MM.1S (cell line): ENCODE measurements around the gene ARHGEF10L.

Experiments used
- DNase-seq: peaks from one replicate; pipeline ENCODE4 v3.0.0-alpha.2; 2015
- H2AFZ ChIP-seq: fragments of 300-600 bp; sonication (generic); 2 replicates; pipeline ENCODE4 v1.6.0; 2016; ENCODE audit warnings: antibody characterized with exemption, low read length
- H3F3A ChIP-seq: fragments of 300-600 bp; sonication (generic); 2 replicates; pipeline ENCODE4 v1.6.1; 2016; ENCODE audit warnings: mild to moderate bottlenecking, antibody characterized with exemption, low read length, moderate library complexity, mixed read lengths; ENCODE audit not compliant: insufficient read depth
- H3K27ac ChIP-seq: fragments of 300-600 bp; sonication (generic); 2 replicates; pipeline ENCODE4 v1.5.1; 2016; ENCODE audit warnings: mild to moderate bottlenecking, low read length
- H3K27me3 ChIP-seq: fragments of 300-600 bp; sonication (generic); replicated peaks from 2 replicates; pipeline ENCODE4 v1.6.0; 2016; ENCODE audit warnings: low read length; ENCODE audit not compliant: insufficient read depth
- H3K36me3 ChIP-seq: fragments of 300-600 bp; sonication (generic); replicated peaks from 2 replicates; pipeline ENCODE4 v1.6.1; 2016; ENCODE audit warnings: mild to moderate bottlenecking, low read length, mixed read lengths; ENCODE audit not compliant: insufficient read depth
- H3K4me1 ChIP-seq: fragments of 300-600 bp; sonication (generic); 2 replicates; pipeline ENCODE4 v1.6.1; 2016; ENCODE audit warnings: low read length, mixed read lengths
- H3K4me2 ChIP-seq: fragments of 300-600 bp; sonication (generic); 2 replicates; pipeline ENCODE4 v1.6.0; 2016; ENCODE audit warnings: low read depth, low read length
- H3K4me3 ChIP-seq: fragments of 300-600 bp; sonication (generic); 2 replicates; pipeline ENCODE4 v1.5.1; 2016; ENCODE audit warnings: low read length, mixed read lengths
- H3K79me2 ChIP-seq: fragments of 300-600 bp; sonication (generic); 2 replicates; pipeline ENCODE4 v1.6.1; 2016; ENCODE audit warnings: mixed run types, low read length, mixed read lengths
- H3K9ac ChIP-seq: fragments of 300-600 bp; sonication (generic); 2 replicates; pipeline ENCODE4 v1.6.1; 2016; ENCODE audit warnings: low read length, mixed read lengths
- H3K9me2 ChIP-seq: fragments of 300-600 bp; sonication (generic); replicated peaks from 2 replicates; pipeline ENCODE4 v1.6.1; 2016; ENCODE audit warnings: mild to moderate bottlenecking, low read length, mixed read lengths; ENCODE audit not compliant: insufficient read depth
- H3K9me3 ChIP-seq: fragments of 300-600 bp; sonication (generic); replicated peaks from 2 replicates; pipeline ENCODE4 v1.6.1; 2016; ENCODE audit warnings: mild to moderate bottlenecking, low read length, mixed read lengths; ENCODE audit not compliant: insufficient read depth
- H4K20me1 ChIP-seq: fragments of 300-600 bp; sonication (generic); 2 replicates; pipeline ENCODE4 v1.6.1; 2016; ENCODE audit warnings: mild to moderate bottlenecking, low read length, moderate library complexity, mixed read lengths; ENCODE audit not compliant: insufficient read depth
- CTCF ChIP-seq: fragments of 300-600 bp; sonication (generic); IDR thresholded peaks from 2 replicates; pipeline ENCODE4 v1.5.1; 2016; ENCODE audit warnings: antibody characterized with exemption, low read length, mixed read lengths
- EZH2 ChIP-seq: fragments of 300-600 bp; sonication (generic); optimal IDR thresholded peaks from 2 replicates; pipeline ENCODE3; 2017; ENCODE audit warnings: low read depth, mild to moderate bottlenecking, antibody characterized with exemption, low read length, mixed read lengths
- EZH2phosphoT487 ChIP-seq: fragments of 300-600 bp; sonication (generic); IDR thresholded peaks from 2 replicates; pipeline ENCODE4 v1.6.1; 2018; ENCODE audit warnings: antibody characterized with exemption, low read length

ARHGEF10L gene

GRCh38 chr1:17653276-17653675, 113.8 kb downstream of the ARHGEF10L start:
- H3K27me3 ChIP-seq = peaks cover 71% of the 10 kb centered on the region
- H3K9ac ChIP-seq = no peak overlapping the region
- no peak overlapping the region for H3K4me2 ChIP-seq
- H4K20me1 ChIP-seq = no peaks in the 10 kb centered on the region
- no peaks in the 10 kb centered on the region for H3K9me2 ChIP-seq
- no peak overlapping the region for H3K27ac ChIP-seq
- no peaks in the 10 kb centered on the region for H3K79me2 ChIP-seq
- H3F3A ChIP-seq = no peaks in the 10 kb centered on the region
- no peak overlapping the region for H2AFZ ChIP-seq
- TF ChIP-seq EZH2 (no peak), EZH2phosphoT487 (no peak), CTCF (no peak)
- no peak for DNase-seq
- H3K4me1 ChIP-seq = no peaks in the 10 kb centered on the region
- H3K9me3 ChIP-seq = no peaks in the 10 kb centered on the region
- no peak overlapping the region for H3K4me3 ChIP-seq
- H3K36me3 ChIP-seq = no peaks in the 10 kb centered on the region

GRCh38 chr1:17653728-17654351, 114.3 kb downstream of the ARHGEF10L start:
- no peak overlapping the region for H3K4me3 ChIP-seq
- no peaks in the 10 kb centered on the region for H3K36me3 ChIP-seq
- H4K20me1 ChIP-seq = no peaks in the 10 kb centered on the region
- H3K9me3 ChIP-seq = no peaks in the 10 kb centered on the region
- H2AFZ ChIP-seq = no peak overlapping the region
- H3K9ac ChIP-seq = no peak overlapping the region
- peaks cover 71% of the 10 kb centered on the region for H3K27me3 ChIP-seq
- H3K4me1 ChIP-seq = no peaks in the 10 kb centered on the region
- peak; percentile 28 for DNase-seq
- no peaks in the 10 kb centered on the region for H3K79me2 ChIP-seq
- no peaks in the 10 kb centered on the region for H3F3A ChIP-seq
- H3K27ac ChIP-seq = no peak overlapping the region
- H3K9me2 ChIP-seq = no peaks in the 10 kb centered on the region
- TF ChIP-seq EZH2 (no peak), CTCF (peak; percentile 60), EZH2phosphoT487 (no peak)
- no peak overlapping the region for H3K4me2 ChIP-seq

- H3F3A ChIP-seq = no peaks in the 10 kb centered on the region
- H3K4me2 ChIP-seq = no peak overlapping the region
- H3K9ac ChIP-seq = no peak overlapping the region
- no peaks in the 10 kb centered on the region for H3K9me3 ChIP-seq
- H3K27ac ChIP-seq = no peak overlapping the region
- peaks cover 71% of the 10 kb centered on the region for H3K27me3 ChIP-seq
- no peaks in the 10 kb centered on the region for H3K79me2 ChIP-seq
- H4K20me1 ChIP-seq = no peaks in the 10 kb centered on the region
- H3K4me1 ChIP-seq = no peaks in the 10 kb centered on the region
- DNase-seq = no peak
- TF ChIP-seq EZH2 (no peak), EZH2phosphoT487 (no peak), CTCF (no peak)
- no peak overlapping the region for H3K4me3 ChIP-seq
- no peaks in the 10 kb centered on the region for H3K9me2 ChIP-seq
- H2AFZ ChIP-seq = no peak overlapping the region
- no peaks in the 10 kb centered on the region for H3K36me3 ChIP-seq
Measured at GRCh38 chr1:17654519-17654918, 115.0 kb downstream of the ARHGEF10L start.
